ENCODE results near the gene FUNDC1. TPM values are rescaled to one million over a fixed set of nuclear protein-coding genes. Genes with fewer than 3 reads are reported as not detected.

The FUNDC1 gene
- total RNA-seq, 1 donor from 2014 or later = 16.2 TPM

DNA sequence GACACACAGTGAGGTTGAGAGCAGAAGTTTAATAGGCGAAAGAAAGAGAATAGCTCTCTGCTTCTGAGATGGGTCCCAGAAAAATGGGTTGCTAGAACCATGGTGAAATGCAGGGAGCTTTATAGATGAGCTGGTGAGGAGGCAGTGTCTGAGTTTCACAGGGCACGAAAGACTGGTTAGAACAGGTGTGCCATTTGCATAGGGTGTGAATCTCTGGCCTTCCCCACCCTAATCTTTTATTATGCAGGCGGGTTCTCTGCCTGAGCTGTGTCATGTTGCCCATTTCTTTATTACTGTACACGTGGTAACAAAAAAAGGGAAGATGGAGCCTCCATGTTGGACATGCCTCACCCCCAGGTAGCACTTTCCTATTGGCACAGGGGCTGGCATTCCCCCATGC, 39.1 kb downstream of the FUNDC1 start:
- TF ChIP-seq, protein P1, sequence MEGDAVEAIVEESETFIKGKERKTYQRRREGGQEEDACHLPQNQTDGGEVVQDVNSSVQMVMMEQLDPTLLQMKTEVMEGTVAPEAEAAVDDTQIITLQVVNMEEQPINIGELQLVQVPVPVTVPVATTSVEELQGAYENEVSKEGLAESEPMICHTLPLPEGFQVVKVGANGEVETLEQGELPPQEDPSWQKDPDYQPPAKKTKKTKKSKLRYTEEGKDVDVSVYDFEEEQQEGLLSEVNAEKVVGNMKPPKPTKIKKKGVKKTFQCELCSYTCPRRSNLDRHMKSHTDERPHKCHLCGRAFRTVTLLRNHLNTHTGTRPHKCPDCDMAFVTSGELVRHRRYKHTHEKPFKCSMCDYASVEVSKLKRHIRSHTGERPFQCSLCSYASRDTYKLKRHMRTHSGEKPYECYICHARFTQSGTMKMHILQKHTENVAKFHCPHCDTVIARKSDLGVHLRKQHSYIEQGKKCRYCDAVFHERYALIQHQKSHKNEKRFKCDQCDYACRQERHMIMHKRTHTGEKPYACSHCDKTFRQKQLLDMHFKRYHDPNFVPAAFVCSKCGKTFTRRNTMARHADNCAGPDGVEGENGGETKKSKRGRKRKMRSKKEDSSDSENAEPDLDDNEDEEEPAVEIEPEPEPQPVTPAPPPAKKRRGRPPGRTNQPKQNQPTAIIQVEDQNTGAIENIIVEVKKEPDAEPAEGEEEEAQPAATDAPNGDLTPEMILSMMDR (IDR thresholded peaks at IDR 0.05) = no peak
- no peak overlapping the region for H3K4me3 Mint-ChIP-seq (ENCODE audit: unreplicated experiment)
- no peak overlapping the region for H3K27ac Mint-ChIP-seq (ENCODE audit: unreplicated experiment)
- H3K9me3 Mint-ChIP-seq (ENCODE audit: unreplicated experiment) = no peaks in the 10 kb centered on the region
- H3K36me3 Mint-ChIP-seq (ENCODE audit: unreplicated experiment) = no peaks in the 10 kb centered on the region
- no peak for DNase-seq (ENCODE audit: extremely low spot score, unreplicated experiment)
- H3K27me3 Mint-ChIP-seq (ENCODE audit: unreplicated experiment) = no peaks in the 10 kb centered on the region
- no peaks in the 10 kb centered on the region for H3K4me1 Mint-ChIP-seq (ENCODE audit: unreplicated experiment)

DNA sequence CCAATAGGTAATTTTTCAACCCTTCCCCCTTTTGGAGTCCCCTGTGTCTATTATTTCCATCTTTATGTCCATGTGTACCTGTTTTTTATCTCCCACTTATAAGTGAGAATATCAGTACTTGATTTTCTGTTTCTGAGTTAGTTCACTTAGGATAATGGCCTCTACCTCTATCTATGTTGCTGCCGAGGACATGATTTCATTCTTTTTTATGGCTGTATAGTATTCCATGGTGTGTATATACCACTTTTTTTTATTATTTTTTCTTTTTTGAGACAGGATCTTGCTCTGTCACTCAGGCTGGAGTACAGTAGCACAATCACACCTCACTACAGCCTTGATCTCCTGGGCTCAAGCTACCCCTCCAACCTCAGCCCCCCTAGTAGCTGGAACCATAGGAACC, 47.6 kb downstream of the FUNDC1 start:
- Mint-ChIP-seq H3K4me3 (ENCODE audit: unreplicated experiment) (no peak overlapping the region), H3K27me3 (ENCODE audit: unreplicated experiment) (no peaks in the 10 kb centered on the region), H3K4me1 (ENCODE audit: unreplicated experiment) (no peaks in the 10 kb centered on the region), H3K9me3 (ENCODE audit: unreplicated experiment) (peaks cover 6% of the 10 kb centered on the region), H3K36me3 (ENCODE audit: unreplicated experiment) (no peaks in the 10 kb centered on the region), H3K27ac (ENCODE audit: unreplicated experiment) (no peak overlapping the region)
- TF ChIP-seq, protein P1 (IDR thresholded peaks at IDR 0.05) = no peak
- DNase-seq (ENCODE audit: extremely low spot score, unreplicated experiment) = no peak

DNA sequence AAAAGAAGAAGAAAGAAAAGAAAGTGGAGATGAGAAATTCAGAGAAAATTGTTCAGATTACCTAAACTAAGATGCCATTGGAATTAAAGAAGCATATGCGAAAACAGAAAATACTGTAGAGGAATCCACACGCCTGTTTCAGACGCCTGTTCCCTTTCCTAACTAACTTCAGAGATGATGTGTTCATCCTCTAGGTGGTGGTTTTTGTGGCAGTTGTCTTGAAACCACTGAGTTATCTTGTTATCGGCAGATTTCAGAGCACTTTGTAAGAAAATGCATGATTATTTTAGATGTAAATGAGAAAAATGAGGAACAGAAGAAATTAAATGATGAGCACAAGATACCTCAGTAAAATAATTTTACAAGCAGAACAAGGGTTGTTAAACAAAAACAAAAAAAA, 48.3 kb downstream of the FUNDC1 start:
- TF ChIP-seq, protein P1 (IDR thresholded peaks at IDR 0.05) = no peak
- H3K9me3 Mint-ChIP-seq (ENCODE audit: unreplicated experiment) = peaks cover 6% of the 10 kb centered on the region
- no peaks in the 10 kb centered on the region for H3K4me1 Mint-ChIP-seq (ENCODE audit: unreplicated experiment)

DNA sequence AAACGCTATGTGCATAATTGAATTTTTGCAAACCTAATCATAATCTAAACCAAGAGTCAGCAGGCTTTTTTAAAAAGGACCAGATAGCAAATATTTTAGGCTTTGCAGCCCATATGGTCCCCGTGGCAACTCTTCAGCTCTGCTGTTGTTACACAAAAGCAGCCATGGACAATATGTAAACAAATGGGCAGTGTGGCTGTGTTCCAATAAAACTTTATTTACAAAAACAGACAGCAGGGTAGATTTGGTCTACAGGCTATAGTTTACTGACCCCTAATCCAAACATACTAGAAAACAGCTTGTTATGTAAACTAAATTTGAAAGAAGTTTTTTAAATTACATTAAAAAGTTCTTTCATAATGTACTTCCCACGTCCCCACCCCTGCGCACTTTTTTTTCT, 53.1 kb downstream of the FUNDC1 start:
- TF ChIP-seq, protein P1 (IDR thresholded peaks at IDR 0.05) = no peak
- Mint-ChIP-seq H3K27ac (ENCODE audit: unreplicated experiment) (no peak overlapping the region), H3K4me3 (ENCODE audit: unreplicated experiment) (no peak overlapping the region), H3K36me3 (ENCODE audit: unreplicated experiment) (no peaks in the 10 kb centered on the region), H3K4me1 (ENCODE audit: unreplicated experiment) (no peaks in the 10 kb centered on the region), H3K9me3 (ENCODE audit: unreplicated experiment) (peaks cover 6% of the 10 kb centered on the region), H3K27me3 (ENCODE audit: unreplicated experiment) (no peaks in the 10 kb centered on the region)
- DNase-seq (ENCODE audit: extremely low spot score, unreplicated experiment) = no peak

More for the DNA sequence above, 48.3 kb downstream of the FUNDC1 start:
- H3K27me3 Mint-ChIP-seq (ENCODE audit: unreplicated experiment) = no peaks in the 10 kb centered on the region
- H3K27ac Mint-ChIP-seq (ENCODE audit: unreplicated experiment) = no peak overlapping the region
- H3K4me3 Mint-ChIP-seq (ENCODE audit: unreplicated experiment) = no peak overlapping the region
- H3K36me3 Mint-ChIP-seq (ENCODE audit: unreplicated experiment) = no peaks in the 10 kb centered on the region
- DNase-seq (ENCODE audit: extremely low spot score, unreplicated experiment) = no peak

DNA sequence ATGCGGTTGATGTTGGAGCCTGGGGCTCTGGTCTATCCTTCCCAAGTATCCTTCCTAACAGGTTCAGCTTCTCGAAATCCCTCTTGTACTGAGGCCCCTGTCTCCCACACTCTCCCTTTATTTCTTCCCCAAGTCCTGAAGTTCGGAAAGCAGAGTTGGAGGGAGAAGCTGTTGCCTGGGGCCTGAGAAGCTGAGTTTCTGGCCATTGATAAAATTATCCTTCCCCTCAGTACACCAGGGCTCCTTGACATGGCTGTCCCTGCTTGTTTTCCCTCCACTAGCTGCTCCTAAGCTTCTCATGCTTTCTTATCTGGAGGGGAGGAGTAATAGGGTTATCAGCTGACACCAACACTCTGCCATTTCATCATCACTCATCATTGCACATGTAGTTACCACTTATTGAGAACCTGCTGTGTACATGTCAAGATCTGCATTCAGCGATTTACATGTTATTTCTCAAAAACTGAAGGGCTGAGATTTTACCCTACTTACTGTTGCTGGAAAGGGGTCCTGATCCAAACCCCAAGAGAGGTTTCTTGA, 58.0 kb downstream of the FUNDC1 start:
- Mint-ChIP-seq H3K27ac (ENCODE audit: unreplicated experiment) (no peak overlapping the region), H3K36me3 (ENCODE audit: unreplicated experiment) (no peaks in the 10 kb centered on the region), H3K27me3 (ENCODE audit: unreplicated experiment) (no peaks in the 10 kb centered on the region), H3K9me3 (ENCODE audit: unreplicated experiment) (peaks cover 13% of the 10 kb centered on the region), H3K4me1 (ENCODE audit: unreplicated experiment) (no peaks in the 10 kb centered on the region), H3K4me3 (ENCODE audit: unreplicated experiment) (no peak overlapping the region)
- TF ChIP-seq, protein P1 (IDR thresholded peaks at IDR 0.05) = no peak
- DNase-seq (ENCODE audit: extremely low spot score, unreplicated experiment) = no peak

All from osteocyte (in vitro differentiated cells).